Body of pancreas (tissue), 4 donors: ENCODE measurements around the gene NPY4R.
"Not testable (repeated sequence)": the region's sequence is repeated elsewhere in the genome, so short reads cannot be mapped to it uniquely, and the experiment has no call there.

Source experiments
- CTCF ChIP-seq, 7 experiments: fragments of 450-650 bp in 4 of 7; fragments of 200-600 bp in 3 of 7; sonication (generic) in 3 of 7; IDR thresholded peaks; one replicate each; pipeline ENCODE4 v1.5.1; 2016 to 2019; ENCODE audit warnings: antibody characterized with exemption in 7 of 7
- POLR2A ChIP-seq, 3 donors: fragments of 450-650 bp; IDR thresholded peaks; one replicate each; pipeline ENCODE4 v1.6.1; 2016; ENCODE audit warnings: antibody characterized with exemption in 3 of 3, mild to moderate bottlenecking in 2 of 3

- not testable (repeated sequence) for TF ChIP-seq CTCF, POLR2A (IDR thresholded peaks at IDR 0.05)
Observed at GRCh38 chr10:46445389-46446122, 20.2 kb downstream of the NPY4R start.
